ENCODE results near the gene GGT1.
"Not testable (repeated sequence)": the region's sequence is repeated elsewhere in the genome, so short reads cannot be mapped to it uniquely, and the experiment has no call there.

The GGT1 gene

DNA sequence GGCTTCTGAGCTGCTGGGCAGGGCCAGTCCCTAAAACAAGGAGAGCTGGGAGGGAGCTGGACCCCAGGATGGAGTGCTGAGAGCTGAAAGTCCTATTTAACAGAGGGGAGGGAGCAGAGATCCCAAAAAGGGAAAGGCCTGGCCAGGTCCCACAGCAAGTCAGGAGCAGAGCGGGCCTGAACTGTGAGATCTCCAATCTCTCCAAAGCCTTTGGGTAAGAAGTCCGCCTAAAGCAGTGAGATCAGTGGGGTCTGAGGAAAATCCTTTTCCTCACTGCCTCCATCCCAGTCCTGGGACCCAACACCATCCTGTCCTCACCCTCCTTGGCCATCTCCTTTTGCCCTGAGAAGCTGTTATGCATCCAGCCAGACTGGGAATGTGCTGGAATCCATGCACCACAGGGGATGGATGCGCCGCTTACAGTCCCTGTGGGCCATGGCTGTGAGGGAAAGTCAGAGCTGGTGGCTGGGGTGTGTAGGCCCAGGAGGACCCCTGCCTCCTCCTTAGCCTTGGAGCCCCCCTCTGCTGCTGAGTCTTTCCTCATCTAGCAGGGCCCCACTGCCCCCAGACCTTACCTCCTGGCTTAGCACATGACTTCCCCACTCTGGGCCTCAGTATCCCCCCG, 18.7 kb upstream of the GGT1 start:
- DNase-seq (ENCODE audit: low spot score): no peak

DNA sequence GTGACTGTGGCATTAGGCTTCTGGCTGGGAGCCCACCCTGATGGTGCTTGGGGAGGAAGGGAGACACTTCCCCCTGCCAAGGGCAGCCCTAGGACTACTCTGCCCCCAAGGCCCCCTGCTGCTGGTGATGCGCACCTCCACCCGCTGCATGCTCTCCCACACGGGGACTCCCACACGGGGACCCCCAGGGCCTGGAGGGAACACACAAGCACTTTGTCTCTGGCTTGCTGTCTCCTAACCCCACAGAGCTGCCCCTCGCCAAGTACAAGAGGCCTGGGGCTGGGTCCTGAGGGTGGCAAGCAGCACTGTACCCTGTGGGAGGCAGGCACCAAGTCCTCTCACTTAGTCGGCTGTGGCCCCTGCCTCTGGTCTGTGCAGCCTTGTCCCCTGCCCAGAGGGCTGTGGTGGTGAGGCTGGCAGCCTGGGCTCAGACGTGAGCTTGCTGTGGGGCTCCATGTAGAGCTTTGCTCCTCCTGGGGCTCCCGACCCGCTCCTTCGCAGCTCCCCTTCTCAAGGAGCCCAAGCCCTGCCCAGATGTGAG, 18.1 kb upstream of the GGT1 start:
- DNase-seq (ENCODE audit: low spot score): no peak

DNA sequence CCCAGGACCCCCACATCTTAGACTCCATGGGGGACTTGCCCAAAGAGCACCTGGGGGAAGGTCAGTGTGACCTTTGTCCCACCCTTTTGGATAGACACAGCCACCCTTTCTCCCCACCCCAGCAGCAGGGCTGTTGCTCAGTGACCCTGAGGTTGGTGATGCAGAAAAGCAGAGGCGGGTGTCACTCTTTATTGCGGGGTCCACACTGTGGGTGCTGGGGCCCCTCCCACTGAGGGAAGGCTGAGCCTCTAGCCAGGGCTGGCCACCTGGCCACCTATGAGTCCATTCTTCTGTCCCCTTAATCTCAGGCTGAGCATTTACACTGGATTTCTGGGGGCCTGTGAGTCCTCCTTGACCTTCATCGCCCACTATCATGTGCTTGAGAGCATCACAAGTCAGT, 17.5 kb upstream of the GGT1 start:
- no peak for DNase-seq (ENCODE audit: low spot score)

DNA sequence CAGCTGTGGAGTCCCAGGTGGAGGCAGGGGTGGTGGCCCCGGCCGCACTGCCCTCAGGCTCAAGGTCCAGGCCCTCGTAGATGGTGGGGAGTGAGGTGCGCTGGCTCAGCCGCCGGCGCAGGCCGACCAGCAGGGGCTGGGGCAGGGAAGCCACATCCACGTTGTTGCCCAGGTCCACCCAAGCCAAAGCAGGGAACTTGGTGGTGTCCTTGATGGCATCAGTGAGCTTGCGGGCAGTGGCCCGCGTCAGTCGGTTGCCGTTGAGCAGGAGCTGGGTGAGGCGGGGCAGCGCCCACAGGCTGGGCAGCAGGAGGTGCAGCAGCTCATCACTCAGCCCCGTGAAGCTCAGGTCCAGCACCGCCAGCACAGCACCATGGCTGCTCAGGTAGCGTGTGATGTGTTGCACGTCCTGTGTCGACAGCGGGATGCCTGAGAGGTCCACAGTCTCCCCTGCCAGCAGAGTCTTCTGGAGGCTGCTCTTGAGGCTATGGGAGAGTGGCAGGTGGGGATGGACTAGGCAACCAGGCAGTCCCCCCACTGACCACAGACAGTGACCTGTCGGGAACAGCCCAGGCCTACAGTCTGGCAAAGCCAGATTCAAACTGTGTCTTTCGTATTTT, 17.0 kb upstream of the GGT1 start:
- DNase-seq (ENCODE audit: low spot score): no peak

DNA sequence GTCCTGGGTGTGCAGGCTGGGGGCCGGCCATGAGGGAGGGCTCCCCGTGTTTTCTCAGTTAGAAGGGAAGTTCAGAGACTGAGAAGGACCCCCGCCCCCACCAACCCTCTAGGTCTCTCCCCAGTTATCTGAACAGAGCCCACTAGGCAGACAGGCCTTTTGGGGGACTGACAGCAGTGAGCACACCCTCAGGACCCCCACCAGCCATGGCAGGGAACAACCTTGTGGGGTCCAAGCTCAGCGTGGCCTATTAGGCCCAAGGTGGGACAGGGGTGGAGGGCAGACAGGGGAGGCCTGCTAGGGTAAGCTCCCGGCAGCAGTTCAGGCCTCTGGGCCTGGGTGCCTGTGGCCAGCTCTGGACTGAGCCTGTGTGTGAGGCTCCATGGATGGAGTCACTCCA, 15.7 kb upstream of the GGT1 start:
- no peak for DNase-seq (ENCODE audit: low spot score)

DNA sequence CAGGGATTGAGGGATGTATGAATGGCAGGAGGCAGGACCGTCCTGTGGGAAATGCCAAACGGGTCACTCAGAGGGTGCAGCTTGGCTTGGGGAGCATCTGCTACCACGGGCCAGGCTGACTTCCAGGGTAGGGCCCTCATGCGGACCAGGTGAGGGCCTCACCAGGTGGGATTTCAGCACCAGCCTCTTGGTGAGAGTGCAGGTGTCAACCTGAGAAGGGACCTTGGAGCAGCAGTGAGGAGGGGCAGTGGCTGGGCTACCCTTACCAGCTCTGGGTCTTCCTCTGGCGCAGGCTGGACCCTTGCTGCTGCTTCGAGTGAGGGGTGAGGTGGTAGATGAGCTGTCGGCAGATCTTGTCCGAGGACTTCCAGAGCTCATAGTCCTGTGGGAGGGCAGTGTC, 15.0 kb upstream of the GGT1 start:
- no peak for DNase-seq (ENCODE audit: low spot score)

DNA sequence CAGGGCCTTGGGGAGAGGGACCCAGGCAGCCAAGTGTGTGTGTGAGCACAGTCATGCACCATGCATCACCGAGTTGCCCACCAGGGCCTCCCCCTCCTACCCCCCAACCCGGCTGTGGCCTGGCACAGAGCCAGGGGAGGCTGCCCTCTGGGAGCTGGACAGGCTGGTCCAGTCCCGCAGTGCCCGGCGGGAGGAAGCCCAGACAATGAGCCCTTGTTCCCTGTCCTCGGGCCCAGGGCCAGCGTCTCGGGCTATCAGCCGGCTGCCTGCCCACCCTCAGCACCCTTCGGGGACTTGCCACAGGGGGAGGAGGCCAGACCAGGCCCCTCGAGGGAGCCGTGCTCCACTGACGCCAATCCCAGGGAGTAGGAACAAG, 14.6 kb upstream of the GGT1 start:
- DNase-seq (ENCODE audit: low spot score): no peak

DNA sequence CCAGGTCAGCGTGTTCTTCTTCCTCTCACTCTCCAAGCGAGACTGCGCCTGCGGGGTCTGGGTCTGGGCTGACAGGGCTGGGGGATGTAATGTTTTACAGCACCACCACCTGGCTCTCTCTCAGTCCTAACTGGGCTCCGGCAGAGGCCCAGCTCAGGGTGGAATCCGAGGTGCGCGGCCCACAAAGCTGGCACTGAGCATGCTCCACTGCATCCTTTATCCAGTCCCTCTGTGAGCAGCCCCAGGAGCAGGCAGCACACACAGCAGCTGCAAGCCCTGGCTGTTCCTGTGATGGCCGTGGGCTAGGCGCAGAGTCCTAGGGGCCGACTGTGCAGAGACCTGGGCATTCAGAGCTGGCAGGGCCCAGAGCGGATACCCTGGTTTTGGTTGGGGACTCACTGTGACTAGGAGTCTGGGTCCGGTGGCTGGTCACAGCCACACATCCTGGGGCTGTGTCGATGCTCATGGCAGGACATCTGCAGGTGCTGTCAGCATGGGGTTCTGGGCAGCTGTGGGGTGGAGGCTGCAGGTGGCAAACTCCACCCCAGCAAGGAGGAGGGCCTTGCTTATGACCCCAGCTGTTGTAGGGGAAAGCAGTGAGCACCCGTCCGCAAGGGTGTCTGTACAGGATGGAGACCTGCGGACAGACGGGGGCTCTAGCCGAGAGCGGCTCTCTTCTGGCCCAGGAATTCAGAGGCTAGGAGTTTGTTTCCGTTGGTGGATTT, 14.1 kb upstream of the GGT1 start:
- no peak for DNase-seq (ENCODE audit: low spot score)

DNA sequence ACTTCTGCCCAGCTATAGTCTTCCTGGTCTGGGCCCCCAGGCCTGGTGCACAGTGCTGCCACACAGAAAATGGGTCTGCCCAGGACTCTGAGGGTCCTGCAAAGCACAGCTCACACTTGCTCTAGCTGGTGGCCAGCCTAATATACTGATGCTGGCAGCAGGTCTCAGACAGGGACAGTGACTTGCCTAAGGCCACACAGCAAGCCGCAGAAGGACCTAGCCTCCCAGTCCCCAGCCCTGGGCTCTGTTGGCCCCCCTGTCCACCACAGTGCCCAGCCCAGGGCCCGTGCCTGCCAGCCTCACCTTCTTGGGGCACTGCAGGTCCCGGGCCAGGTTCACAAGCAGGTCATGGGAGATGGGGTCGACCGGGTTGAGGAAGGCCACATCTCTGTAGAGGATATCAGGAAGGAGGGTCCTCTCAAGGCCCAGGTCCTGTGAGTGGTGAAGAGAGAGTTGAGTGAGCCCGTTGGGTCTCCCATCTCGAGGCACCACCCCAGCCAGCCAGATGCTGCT, 13.4 kb upstream of the GGT1 start:
- DNase-seq (ENCODE audit: low spot score): no peak

DNA sequence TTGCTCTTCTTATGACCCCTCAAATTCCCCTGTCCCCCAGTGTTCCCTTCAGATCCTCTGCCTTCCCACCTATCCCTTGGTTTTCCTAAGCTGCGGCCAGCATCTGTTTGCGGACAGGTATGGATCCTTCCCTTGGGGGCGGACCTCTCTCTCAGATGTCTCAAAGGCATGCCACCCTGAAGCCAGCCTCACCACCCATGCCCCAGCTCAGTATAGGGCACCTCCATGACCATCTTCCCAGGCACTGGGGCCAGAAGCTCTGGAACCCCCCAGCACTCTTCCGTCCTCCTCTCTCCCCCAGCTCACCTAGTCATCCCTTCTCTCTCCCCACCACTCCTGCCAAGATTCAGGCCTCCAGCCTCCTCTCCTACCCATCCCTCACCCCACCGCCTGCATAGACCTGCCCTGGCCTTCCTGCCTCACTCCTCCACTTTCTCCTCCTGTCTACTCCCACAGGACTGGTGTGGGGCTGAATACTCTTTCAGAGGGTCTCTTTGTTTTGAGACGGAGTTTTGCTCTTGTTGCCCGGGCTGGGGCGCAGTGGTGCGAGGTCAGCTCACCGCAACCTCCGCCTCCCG, 12.3 kb upstream of the GGT1 start:
- no peak for DNase-seq (ENCODE audit: low spot score)

DNA sequence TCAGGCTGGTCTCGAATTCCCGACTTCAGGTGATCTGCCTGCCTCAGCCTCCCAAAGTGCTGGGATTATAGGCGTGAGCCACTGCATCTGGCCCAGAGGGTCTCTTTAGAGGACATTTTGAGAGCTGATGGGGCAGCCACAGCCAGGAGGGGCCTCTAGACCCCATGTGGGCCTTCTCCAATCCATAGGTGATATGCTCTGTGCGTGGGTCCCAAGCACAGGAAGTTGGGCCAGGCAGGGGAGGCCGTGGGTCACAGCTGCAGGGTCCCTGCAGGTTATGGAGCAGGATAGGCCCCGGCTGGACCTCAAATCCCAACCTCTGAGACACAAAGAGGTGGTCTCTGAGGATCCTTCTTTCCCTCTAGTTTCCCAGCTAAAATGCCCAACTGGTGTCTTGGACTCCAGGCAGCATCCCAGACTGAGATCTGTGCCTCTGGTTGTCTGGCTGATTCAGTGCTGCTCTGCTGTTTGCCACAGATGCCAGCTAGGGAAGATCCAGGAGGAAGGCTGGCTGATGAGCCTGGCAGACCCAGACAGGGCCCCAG, 11.6 kb upstream of the GGT1 start:
- no peak for DNase-seq (ENCODE audit: low spot score)

DNA sequence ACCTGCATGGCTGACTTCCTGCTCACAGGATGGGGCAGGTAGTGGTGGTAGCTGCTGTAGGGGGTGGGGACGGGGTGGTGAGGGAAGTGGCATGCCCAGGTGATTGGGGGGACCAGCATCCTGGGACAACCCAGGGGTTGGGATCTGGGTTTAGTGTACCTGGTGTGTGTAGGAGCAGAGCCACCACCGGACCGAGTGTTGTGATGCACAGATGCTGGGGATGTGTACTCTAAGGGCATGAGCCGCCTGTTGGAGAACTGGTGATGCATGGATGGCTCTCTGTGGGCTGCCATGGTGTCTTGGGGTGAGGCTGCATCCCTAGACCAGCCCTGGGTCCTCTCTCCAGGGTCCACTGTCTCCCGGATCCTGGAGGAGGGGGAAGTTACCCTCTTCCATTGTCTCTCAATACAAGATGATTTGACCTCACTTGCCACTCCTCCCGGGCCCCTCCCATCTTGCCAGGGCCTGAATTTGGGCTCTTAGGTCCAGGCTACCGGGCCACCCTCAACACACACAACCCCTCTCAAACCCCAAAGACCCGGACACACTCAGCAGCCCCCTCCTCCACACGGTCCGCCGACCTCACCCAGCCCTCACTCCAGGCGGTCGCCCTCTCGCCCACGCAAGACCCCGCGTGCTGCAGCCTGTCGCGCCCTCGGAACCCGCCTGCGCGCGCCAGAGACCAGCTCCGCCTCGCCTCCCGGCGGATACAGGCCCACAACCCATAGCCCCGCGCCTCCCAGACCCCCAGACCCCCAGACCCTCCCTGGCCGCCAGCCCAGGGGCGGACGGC, 10.7 kb upstream of the GGT1 start:
- DNase-seq (ENCODE audit: low spot score): peak; percentile 50

DNA sequence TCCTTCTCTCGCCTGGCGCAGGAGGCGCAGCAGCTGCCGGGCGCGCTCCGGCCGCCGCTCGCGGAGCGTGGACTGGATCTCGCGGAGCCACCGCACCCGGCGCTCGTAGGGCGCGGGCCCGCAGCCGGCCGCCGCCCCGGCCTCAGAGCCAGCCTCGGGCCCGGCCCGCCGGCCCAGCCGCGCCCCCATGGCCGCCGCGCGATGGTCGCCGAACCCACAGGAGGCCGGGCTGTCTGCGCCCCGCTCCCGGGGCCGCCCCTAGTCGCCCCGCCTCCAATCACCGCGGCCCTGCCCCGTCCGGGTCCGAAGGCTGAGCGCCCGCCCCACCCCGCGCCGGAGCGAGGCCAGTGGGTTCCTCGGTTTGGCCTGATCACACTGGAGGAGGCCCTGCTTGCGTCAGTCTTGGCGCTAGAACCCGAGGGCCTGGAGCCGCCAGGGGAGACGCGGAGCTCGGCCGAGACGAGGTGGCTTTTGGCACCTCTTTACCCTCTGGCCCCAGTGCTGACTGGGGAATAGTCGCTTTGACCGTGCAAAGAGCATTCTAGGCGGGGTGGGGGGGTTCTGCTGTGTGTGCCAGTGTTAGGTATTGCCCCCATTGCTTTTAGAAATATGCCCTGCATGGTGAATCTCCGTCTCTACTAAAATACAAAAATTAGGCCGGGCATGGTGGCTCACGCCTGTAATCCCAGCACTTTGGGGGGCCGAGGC, 10.0 kb upstream of the GGT1 start, which contains the start of gene LRRC75B:
Gene LRRC75B (minus strand): TSS at position 223 of the 708 bp plus-strand sequence. CDS start 34 bp downstream, at position 189.
- DNase-seq (ENCODE audit: low spot score): peak; percentile 90

DNA sequence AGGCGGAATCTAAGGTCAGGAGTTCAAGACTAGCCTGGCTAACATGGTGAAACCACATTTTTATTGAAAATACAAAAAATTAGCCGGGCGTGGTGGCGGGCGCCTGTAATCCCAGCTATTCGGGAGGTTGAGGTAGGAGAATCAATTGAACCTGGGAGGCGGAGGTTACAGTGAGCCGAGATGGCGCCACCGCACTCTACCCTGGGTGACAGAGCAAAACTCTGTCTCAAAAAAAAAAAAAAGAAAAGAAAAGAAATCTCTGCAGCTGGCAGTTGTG, 9.5 kb upstream of the GGT1 start:
- not testable (repeated sequence) for DNase-seq (ENCODE audit: low spot score)

DNA sequence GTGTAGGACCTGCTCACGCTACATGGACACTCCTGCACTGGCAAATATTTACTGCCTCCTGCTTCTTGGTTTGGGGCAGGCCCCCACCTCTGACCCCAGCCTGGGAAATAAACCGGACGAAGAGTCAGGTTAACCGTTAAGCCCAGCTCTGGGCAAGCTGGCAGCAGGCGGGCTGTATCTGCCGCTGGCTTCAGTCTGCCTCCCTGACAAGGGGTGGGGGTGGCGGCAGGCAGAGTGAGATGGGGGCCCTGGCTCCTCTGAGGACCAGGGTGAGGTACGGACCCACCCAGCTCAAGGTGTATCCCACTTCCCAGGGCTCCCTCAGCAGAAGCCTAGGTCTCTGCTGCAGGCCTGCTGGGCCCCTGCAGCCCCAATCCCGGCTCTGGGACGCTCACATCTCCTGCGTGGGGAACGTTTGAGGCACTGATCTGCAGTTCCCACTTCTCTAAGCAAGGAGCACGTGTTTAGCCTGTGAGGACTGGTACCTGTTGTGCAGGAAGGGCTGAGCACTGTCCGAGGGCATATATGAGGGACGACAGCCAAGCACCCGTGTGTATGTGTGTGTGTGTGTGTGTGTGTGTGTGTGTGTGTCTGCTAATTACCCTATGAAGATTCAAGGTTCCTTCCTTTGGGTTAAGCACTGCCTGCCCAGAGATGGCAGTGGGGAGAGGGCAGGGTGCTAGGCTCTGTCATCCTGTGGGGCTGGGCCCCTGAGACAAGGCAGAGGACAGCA, 9.0 kb upstream of the GGT1 start:
- peak; percentile 44 for DNase-seq (ENCODE audit: low spot score)

DNA sequence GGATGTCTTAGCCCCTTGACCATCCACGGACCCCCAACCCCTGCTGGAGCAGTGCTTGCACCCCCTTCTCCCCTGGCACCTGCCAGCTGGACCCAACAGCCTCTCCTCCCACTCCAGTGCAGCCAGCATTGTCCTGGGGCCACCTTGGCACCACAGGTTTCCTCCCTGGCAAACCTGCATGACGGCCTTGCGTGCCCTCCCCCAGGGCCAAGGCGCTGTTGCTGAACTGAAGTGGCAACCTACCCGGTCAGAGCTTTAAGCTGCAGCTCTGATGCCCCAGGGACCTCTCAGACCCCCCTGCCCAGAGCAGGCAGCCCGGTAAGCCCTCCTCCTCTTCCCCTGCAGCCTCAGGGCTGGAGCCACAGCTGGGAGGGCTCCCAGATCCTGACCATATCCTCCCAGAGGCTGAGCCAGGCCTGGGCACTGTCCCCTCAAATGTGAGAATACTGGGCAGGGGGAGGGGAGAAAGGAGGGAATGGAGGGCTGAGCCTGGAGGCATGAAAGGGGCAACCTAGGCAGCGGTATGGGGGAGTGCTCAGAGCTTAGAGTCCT, 8.3 kb upstream of the GGT1 start:
- DNase-seq (ENCODE audit: low spot score): peak; percentile 53

DNA sequence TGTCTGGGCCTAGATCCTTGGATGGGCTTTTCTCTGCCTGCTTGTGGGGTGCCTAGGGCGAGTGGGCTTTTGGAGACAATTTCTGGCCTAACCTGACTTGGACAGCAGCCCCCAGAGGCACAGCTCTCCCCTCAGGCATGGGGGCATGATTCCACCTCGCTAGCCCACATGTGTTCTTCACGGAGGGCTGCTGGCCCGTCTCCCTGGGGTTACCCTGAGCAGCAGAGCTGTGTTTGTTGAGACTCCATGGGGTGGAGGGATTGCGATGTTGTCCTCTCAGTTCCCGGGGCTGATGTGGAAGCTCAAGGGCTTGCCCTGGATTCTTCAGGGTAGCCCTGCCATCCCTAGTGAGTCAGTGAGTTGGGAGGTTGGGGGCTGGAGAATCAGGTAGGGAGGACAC, 7.8 kb upstream of the GGT1 start:
- no peak for DNase-seq (ENCODE audit: low spot score)

DNA sequence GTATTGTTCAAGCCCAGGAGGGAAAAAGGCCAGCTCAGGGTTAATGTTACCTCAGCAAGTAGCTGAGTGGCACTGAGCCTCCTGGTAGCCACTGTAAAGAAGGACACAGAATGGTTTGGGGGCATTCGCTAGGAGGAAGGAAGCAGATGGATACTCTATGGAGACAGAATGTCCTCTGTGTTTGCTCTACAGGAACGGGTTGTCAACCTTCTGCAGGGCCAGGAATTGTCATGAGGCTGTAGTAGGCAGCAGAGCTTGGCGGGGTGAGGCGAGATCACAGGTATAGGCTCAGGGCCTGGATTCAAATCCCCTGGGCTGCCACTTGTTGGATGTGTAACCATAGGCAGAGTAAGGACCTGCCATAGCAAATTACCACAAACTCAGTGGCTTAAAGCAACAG, 7.1 kb upstream of the GGT1 start:
- no peak for DNase-seq (ENCODE audit: low spot score)

DNA sequence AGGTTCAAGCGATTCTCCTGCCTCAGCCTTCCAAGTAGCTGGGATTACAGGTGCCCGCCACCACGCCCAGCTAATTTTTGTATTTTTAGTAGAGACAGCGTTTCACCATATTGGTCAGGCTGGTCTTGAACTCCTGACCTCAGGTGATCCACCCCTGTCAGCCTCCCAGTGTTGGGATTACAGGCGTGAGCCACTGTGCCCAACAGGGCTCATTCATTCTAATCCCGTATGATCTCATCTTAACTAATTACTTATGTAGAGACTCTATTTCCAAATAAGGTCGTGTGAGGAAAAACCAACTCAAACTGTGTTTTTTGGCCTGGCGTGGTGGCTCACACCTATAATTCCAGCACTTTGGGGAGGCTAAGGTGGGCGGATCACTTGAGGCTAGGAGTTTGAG, 5.9 kb upstream of the GGT1 start:
- not testable (repeated sequence) for DNase-seq (ENCODE audit: low spot score)

DNA sequence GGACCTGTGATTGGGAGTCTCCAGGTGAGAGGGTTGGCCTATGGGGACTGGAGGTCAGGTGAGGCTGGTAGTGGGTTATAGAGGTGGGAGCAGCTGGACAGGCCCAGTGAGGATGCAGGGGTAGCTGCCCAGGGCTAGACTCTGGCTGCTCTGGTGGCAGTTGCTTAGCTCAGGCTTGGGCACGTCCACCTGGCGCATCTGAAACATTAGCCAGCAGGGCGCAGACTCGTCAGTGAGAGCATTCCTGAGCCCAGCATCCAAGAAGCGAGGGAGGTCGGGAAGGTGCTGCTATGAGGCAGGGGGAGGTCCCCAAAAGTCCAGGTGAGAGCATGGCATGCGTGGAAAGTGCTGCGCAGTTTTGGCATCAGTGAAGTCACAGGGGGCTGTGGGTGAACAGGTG, 3.5 kb upstream of the GGT1 start:
- no peak for DNase-seq (ENCODE audit: low spot score)
